ENCODE results near the gene ATP9A.
A peak's percentile ranks its signal among the peaks of the same experiment; 100 is the strongest.
"Not testable (repeated sequence)": the region's sequence is repeated elsewhere in the genome, so short reads cannot be mapped to it uniquely, and the experiment has no call there.

Gene ATP9A

DNA sequence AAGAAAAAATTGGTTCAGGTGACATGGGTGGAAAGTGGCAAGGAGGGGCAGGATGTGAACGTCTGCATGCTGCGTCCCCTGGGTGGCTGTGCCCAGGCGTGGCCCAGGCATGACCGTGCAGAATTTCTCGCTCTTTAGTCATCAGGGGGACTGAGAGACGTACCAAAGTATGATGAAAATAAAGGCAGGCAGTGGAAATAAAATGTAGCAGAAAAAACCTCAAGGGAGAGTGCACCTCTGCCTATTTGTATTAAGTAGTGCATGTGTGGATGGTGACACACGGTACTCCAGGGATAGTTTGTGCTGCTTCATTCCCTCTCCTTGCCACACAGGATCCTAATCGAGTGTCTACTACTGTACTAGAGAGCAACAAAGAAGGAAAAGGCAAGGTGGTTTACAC, 81.1 kb downstream of the ATP9A start:
- no peak for DNase-seq

DNA sequence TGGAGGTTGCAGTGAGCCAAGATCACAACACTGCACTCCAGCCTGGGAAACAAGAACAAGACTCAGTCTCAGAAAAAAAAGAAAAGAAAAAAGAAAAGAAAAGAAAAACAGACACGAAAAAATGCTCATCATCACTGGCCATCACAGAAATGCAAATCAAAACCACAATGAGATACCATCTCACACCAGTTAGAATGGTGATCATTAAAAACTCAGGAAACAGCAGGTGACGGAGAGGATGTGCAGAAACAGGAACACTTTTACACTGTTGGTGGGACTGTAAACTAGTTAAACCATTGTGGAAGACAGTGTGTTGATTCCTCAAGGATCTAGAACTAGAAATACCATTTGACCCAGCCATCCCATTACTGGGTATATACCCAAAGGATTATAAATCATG, 82.7 kb downstream of the ATP9A start:
- DNase-seq, result not testable (repeated sequence)

DNA sequence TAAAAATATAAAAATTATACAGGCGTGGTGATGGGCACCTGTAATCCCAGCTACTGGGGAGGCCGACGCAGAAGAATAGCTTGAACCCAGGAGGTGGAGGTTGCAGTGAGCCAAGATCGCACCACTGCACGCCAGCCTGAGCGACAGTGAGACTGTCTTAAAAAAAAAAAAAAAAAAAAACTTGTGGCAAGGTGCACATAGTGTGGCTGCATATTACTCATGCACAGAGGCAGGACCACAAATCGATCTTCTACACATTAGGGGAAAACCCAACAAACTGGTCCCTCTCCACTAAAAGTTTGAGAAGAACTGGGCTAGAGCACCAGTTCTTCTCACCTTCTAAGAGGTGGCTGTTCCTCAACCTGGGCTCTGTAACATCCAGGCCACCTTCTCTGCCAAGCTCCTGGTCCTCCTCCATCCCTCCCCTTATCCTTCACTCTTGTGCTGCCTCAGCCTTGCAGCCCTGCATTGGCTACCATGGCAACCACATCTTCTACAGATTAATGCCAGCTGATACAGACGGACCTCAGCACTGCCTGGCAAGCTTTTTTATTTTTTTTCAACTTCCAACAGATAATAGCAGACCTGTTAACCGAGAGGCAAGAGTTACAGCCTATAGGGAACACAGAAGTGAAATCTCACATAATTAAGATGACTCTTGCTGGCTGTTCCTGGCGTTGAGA, 88.0 kb downstream of the ATP9A start:
- DNase-seq, result no peak

DNA sequence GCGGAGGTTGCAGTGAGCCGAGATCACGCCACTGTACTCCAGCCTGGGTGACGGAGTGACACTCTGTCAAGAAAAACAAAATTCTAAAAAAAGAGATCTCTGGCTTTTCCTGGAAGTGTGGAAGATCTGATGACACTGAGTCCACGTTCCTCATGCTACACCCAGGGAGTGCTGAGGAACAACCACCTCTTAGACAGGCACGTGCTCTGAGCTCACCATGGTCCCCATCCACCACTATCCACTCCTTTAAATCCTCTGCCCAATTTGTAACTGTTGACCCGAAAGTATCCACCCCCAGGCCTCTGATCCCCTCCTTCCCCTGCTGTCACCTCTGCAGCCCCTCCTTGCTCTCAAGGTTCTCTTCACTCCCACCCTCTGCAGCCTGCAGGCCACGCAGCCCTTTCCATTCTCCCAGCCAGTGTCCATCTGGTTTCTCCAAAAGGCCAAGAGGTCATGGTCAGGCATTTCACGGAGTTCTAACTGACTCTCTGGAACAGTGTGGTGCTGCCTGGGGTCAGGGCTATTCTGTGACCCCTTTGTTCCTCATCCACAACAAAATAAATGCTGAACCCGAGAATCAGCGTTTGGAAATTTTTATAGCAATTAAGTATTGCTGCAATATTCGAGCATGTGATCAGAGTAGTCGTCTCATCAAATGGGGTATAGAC, 88.8 kb downstream of the ATP9A start:
- no peak for DNase-seq

DNA sequence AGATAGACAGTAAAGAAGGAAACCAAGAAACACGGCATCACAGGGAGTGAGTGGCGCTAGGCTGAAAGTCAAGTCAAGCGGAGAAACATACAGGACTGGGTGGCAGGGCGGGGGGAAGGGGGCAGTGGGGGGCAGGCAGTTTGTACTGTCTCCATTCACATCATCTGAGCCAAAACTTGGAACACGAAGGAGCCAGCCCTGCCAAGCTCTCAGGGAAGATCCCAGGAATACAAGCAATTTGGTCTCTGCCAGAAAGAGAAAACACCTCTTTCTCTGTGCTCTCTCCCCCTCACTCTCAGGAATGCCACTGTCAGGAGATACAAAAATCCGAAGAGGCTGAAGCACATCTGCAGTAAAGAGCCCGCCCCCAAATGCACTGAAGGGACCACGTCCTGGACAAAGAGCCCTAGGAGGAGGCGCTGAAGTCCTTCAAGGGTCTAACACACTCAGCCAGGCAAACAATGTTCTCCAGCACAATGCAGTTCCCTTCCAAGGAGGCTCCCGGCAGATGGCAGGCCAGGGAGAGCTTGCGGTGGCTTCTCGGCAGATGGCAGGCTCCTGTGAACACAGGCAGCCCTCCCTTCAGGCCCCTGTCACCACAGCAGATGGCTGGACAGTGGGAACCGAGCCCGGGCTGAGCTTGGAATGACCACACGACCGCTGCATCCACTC, 90.0 kb downstream of the ATP9A start:
- no peak for DNase-seq

DNA sequence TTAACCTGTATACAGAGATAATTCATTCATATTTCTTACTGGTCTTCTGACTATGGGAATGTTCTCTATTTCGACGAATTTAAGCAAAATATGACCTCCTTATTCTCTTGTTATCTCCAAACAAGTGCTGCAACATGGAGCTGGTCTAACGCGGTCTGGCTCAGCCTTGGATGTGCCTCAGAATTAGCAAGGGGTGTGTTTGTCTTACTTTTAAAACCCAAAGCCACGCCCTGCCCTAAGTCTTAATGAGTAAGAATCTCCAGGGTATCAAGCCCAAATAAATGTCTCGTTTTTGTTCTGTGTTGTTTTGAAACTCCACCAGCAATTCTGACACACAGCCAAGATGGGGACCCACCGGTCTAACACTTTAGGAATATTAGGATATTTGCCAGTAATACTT, 99.2 kb downstream of the ATP9A start:
- no peak for DNase-seq

DNA sequence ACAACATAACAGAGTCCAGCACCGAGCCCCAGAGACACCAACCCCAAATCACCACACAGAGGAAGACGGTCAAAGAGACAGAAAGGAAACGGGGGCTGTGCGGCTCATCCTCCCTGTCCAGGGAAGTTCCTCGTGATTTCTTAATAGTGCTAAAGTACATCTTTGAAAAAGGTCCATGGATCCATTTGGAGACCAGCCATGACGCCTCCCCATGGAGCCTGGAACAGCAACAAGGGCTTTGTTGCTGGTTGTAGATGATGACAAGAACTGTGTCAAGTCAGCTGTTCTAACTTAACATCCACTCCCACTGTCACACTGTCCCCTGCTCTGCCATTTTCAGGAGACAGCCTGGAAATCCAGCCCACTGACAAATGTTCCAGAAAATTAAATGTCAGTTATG, 99.7 kb downstream of the ATP9A start:
- no peak for DNase-seq

DNA sequence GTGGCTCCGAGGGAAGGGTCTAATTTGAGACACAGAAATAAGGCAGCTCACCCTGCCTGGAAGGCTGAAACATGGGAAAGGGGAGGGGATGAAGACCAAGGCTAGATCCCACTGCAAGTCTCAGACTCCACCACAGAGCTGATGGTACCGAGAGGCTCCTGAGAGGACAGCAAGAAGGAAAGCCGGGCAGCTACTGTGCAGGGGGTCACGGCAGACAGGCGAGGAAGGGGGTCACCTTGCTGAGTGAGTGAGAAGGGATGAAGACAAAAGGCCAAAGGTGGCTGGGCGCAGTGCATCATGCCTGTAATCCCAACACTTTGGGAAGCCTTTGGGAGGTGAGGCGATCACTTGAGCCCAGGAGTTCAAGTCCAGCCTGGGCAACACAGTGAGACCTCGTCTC, 100.7 kb downstream of the ATP9A start:
- no peak for DNase-seq

DNA sequence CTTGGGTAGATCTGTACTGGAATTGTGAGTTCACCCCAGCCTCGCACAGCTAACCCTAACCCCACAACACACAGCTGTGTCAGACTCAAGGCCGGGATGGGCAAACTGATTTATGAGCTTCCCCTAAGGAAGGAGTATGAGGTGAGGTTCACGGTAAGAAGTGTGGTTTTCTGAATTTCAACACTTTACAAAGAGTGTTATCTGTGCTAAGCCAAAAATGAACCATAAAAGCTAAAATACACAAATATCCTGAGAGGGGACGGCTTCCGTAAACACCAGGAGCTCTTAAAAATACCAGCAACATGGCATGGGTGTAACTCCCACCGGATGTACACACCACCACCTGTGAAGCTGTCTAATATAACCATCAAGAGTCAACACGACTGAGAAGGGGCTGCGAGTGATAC, 101.2 kb downstream of the ATP9A start:
- DNase-seq, result no peak

DNA sequence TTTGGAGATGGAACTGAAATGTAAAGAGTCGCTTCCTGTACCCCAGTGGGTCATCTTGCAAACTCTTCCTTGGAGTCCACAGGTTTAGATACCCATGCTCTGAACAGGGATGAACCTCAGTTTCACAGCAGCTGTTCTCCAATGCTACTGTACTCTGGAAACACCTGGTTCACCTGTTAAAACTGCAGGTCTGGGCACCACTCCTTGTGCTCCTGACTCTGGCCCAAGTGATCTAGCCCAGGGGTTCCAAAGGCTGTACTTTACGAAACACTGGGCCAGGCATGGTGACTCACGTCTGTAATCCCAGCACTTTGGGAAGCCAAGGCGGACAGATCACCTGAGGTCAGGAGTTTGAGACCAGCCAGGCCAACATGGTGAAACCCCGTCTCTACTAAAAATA, 102.1 kb downstream of the ATP9A start:
- no peak for DNase-seq

DNA sequence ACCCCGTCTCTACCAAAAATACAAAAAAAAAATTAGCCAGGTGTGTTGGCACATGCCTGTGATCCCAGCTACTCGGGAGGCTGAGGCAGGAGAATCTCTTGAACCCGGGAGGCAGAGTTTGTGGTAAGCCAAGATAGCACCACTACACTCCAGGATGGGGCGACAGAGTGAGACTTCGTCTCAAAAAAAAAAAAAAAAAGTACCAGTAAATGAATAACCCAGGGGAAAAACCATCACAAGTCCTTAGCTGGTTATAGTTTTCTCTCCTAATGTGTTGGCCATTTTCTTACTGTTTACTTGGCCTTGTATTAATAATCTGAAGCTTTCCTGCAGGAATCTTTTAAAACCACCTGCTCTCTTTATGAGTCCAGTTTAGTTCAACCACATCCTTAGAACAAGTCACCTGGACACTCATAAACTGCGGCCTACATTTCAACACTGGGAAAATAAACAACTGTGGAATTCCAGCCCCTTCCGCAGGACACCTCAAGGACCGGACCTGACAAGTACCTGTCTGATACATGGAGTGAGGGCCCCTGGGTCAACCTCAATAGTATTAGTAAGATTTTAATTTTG, 102.6 kb downstream of the ATP9A start:
- DNase-seq, result no peak

DNA sequence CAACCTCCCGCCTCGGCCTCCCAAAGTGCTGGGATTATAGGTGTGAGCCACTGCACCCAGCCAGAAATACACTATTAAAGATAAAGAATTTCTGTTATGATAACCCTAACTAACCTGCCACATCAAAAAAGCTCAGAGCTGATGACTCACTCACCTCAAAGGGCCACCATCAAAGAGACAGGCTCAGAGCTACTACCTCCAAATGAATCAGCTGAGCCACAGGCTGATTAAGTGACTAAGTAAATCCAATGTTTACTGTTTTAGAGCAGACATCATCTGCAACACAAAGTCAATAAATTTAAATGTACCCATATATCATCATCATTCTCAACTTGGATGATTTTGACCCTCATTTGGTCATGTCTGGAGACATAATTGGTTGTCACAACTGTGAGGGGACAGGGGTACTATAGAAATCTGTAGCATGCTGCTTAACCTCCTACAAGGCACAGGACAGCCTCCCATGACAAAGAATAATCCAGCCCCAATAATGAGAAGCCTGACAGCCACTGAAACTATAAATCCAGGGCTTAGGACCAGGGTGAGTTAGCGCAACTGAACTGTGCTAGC, 106.5 kb downstream of the ATP9A start:
- DNase-seq, result peak; percentile 46

DNA sequence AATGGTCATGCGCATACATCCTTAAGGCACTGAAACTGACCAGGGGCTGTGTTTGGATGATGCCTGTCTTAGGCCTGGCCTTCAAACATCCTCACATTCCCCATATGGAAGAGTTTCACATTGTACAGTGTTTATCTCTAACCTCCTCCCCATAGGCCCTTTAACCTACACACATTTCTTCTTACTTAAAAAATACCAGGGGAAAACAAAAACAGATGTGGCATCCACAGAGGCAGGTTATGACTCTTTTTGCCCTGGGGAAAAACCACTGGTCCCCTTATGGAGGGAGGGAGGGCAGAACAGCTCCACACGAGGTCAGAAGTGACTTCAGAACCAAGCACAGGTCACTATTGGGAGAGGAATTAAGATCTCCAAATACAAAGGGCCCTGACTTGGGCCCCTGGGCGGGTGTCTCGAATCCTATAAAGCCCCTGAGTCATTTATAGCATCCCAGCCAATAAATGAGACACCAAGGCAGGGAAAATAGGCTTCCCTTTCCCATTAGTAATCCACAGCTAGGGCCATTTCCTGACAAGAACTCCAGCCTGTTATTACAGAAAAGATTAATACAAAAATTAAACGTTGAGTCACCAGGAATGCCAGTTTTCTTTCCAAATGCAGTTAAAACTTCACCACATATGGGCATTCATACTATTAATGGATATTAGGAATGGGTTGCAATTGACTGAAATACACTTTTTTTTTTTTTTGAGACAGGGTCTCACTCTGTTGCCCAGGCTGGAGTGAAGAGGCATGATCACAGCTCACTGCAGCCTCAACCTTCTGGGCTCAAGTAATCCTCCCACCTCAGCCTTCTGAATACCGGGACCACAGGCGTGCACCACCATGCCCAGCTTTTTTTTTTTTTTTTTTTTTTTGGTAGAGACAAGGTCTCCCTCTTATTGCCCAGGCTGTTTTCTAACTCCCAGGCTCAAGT, 107.2 kb downstream of the ATP9A start:
- DNase-seq, result no peak

DNA sequence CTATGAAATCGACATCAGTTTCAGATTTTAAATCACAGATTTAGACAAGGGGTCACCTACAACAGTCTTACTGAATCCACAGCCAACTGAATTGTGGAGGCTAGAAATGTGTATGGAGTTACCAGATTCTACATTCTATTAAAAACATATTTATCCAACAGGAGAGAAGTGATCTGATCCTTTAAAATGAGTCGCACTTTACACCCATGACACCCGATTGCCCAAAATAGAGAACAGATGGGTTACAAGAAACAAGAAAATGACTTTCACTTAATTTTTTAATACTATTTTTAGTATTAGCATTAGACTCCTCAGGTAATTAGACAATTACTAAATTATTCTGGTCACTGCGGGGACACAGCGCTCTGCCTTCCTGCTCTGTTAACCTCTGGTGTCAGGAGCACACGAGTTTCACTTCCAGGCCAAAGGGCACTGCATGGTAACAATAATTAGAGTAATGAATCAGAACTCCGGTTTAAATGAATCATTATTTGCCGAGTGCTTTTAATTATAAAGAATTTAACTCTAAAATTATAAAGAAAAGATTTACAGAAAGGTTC, 108.6 kb downstream of the ATP9A start:
- no peak for DNase-seq

DNA sequence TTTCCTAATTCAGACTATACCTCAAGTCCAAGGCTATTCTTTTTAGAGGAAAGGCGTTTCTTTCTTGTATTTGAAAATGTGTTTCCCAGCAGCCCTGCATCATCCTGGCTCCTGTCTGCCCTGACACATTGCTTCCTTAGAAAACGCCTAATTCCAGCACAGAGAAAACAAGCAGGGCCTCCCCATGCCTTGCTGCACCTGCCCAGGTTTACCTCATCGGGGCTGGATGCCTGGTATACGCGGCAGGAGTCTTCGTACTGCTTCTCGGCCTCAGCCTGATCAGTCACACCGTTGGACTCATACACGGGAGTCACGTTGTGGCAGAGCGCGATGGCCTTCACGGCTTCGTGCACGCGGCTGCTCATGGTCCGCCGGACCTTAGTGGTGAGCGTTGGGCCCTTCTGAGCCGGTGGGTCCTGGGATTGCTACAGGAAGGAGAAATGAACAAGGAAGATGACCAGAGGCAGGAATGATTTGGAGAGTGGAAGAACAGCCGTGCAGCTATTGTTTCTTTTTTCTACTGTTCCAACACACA, 111.4 kb downstream of the ATP9A start:
- no peak for DNase-seq

DNA sequence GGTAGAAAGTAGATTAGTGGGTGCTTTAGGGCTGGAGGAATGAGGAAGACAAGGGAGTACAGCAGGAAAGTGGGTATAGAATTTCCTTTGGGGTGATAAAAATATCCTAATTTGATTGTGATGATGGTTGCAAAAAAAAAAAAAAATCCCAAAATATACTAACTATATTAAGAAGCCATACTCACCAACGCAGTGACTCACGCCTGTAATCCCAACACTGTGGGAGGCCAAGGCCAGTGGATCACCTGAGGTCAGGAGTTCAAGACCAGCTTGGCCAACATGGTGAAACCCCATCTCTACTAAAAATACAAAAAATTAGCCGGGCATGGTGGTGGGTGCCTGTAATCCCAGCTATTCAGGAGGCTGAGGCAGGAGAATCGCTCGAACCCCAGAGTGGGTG, 112.1 kb downstream of the ATP9A start:
- not testable (repeated sequence) for DNase-seq

DNA sequence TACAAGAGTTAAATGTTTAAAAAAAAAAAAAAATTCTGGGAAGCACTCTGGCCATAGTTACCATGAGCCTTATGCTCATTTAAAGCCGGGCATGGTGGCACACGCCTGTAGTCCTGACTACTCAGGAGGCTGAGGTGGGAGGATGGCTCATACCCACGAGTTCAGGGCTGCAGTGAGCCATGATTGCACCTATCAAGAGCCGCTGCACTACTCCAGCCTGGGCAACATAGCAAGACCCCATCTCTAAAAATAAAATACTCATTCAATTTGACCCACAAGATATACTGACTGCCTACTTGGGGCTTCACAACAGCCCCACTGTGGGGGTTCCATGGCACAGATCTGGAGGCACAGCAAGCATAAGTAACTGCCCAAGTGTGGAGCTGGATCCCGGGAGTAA, 113.7 kb downstream of the ATP9A start:
- DNase-seq, result no peak

DNA sequence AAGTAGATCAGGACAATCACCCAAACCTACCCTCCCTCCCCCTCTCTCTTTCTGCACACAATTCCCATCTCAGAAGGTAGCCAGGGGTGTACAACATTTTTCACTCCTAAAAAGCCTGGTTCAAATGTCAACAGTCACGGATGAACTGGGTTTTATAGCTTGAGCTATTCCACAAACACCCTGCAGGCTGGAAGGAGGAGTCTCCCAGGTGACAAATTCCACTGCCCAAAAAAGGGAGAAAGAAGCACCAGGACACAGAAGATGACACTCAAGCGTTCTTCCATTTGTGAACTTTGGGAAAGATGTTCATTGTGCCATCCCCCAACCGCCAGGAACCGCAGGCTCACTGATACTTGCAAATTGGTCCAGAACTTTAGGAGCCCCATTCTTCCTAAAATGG, 114.1 kb downstream of the ATP9A start:
- DNase-seq, result no peak

DNA sequence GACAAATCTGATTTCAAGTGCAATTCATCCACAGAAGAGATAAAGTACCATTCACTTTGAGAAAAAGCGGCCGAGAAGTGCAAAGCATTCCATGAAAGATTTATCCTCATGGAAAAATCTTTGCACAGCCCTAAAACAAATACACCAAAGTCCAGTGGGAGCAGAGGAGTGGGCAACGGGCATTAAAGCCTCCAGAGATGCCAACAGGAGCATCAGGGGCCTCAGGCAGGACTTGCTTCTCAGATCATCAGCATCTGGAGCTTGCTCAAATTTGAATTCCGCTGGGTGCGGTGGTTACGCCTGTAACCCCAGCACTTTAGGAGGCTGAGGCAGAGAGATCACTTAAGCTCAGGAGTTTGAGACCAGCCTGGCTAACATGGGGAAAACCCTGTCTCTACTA, 115.0 kb downstream of the ATP9A start:
- DNase-seq, result no peak

DNA sequence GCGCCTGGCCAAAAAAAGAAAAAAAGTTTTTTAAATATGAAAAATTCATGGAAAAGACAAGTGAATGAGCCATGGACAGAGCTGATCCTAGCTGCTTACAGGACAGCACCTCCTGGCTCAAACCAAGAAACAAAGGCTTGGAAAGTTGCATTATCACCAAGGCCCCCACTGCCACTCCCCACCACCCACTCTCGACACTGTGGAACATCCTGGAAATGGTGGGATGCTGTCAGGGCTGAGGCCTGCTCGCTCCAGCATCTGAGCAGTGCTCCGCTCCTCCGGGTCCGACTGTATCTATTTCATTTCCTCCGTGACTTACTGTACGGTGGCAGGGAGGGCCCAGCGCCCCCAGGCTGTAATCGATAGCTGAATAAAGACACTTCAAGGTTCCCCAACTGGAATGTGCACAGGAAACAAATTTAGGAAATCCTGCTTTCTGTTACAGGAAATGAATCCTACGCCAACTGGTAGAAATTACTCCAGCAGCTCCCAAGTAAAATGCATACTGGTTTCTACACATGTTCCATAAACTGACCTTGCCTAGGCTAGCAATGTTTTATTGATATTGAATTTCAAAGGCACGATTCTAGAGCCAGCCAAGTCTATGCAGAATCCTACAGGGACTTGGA, 116.2 kb downstream of the ATP9A start:
- DNase-seq, result no peak

DNA sequence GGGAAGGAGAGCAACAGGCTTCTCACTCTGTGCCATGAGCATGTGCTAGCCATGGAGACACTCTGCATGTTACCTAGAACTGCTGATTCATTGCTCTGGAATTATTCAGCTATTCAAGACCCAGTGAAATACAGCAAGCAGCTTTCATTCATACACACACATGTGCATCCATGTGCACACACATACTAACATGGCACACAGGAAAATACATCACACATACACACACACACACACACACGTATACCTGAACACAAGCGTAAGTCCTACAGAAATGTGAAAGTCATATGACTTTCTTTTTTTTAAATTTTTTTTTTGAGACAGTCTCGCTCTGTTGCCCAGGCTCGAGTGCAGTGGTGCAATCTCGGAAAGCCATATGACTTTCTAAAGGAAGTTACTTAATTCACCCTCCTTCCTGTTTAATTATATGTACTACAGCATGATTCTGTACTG, 117.5 kb downstream of the ATP9A start:
- DNase-seq, result no peak
